ACHN (cell line): ENCODE measurements around the gene ACAN.
A peak's percentile ranks its signal among the peaks of the same experiment; 100 is the strongest.

Source experiments
- DNase-seq: peaks from one replicate; pipeline ENCODE4 v3.0.0-alpha.2; 2015
- in situ Hi-C: cut with HindIII; loops from 2 replicates; pipeline ENCODE4 v1.10.0; 2017; ENCODE audit warnings: low sequenced_read_pairs, low pct_ligation_motif_present, low pct_unique_long_range_greater_than_20kb

The ACAN gene

GRCh38 chr15:88797663-88798339 lies 5.4 kb upstream of the ACAN start:
- in situ Hi-C loops, result no loop called here

GRCh38 chr15:88799341-88799740 lies 3.9 kb upstream of the ACAN start:
- in situ Hi-C loops, result no loop called here
- DNase-seq, result no peak

More at GRCh38 chr15:88797663-88798339, 5.4 kb upstream of the ACAN start:
- DNase-seq, result no peak

DNA sequence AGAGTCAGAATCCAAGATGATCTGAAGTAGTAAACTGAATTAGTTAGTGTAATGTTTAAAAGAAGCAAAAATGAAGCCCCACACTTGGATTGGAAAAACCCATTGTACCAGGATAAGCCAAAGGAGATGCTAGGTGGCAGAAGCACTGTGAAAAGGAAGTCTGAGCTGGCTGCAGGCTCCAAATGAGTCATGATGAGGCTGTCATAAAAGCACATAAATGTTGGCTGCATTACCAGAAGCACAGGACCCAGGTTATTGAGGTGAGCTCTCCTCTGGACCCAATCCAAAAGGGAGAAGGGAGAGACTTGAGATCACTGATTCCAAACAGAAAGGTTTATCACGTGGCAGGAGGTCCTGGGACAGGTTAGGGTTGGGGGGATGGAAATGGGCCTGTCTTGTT lies 3.2 kb upstream of the ACAN start:
- in situ Hi-C loops, result no loop called here
- peak; percentile 10 for DNase-seq

DNA sequence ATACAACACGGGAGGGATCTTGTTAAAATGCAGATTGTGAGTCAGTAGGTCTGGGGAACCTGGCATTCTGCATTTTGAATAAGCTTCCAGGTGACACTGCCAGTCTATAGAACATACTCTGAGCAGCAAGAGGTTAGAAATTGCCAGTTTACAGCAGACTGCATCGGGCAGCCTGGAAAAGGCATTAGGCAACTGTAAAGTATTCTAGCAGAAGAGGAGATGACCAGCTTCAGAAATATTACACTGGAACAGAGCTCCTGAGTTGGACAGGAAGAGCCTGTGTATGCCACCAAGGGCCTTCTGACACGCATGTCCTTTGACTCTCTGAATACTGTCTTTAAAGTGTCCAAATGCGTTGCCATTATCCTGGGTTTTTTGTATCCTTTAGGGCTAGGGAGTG lies 2.5 kb upstream of the ACAN start:
- DNase-seq, result no peak
- in situ Hi-C loops, result no loop called here

GRCh38 chr15:88802250-88802990 lies 816 bp upstream of the ACAN start:
- in situ Hi-C loops, result no loop called here
- no peak for DNase-seq

DNA sequence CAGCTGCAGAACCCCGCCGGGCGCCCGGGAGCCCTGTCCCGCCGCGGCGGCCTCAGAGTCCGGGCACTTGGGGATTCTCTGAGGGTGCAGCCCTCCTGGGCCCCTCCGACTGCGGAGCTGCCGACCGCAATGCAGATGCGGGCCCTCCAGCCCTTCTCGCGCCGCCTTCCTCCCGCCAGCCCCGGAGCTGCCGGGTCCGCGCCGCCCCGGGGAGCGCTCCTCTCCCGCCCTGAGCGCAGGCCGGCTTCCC lies 320 bp upstream of the ACAN start:
- no peak for DNase-seq
- in situ Hi-C loops, result no loop called here

DNA sequence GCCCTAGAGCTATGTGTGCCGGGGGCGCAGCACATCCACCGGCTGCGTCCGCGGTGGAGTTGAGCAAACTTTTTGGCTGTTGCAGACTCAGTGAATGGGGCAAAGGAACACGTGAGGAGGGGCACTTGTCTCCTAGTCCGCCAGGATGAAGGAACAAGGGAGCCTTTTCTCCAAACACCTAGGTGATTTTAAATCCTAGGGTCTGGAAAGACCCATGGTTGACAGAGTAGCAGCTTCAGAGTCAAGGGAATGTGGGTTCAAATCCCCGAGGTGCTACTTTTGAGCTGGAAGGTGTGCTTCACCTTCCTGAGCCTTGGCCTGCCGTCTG lies 648 bp downstream of the ACAN start:
- no peak for DNase-seq
- in situ Hi-C loops, result no loop called here

DNA sequence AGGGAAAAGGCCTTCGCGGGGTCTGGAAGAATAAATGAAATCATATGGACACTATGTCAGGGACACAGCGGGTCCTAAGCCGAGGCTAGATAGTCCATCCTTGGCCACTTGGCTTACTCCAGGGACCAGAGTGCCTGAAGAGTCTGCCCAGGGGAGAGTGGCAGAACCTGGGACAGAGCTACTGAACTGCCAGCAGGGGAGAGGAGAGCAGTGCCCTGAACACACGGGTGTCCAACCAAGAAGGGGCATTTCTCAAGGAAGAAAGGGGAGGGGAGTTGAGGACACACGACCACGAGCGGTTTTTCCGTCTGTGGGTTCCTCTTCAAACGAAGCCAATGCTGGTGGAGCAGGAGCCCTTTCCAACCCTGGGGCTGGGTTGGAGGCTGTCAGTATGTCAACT lies 1.0 kb downstream of the ACAN start:
- no peak for DNase-seq
- in situ Hi-C loops, result no loop called here

DNA sequence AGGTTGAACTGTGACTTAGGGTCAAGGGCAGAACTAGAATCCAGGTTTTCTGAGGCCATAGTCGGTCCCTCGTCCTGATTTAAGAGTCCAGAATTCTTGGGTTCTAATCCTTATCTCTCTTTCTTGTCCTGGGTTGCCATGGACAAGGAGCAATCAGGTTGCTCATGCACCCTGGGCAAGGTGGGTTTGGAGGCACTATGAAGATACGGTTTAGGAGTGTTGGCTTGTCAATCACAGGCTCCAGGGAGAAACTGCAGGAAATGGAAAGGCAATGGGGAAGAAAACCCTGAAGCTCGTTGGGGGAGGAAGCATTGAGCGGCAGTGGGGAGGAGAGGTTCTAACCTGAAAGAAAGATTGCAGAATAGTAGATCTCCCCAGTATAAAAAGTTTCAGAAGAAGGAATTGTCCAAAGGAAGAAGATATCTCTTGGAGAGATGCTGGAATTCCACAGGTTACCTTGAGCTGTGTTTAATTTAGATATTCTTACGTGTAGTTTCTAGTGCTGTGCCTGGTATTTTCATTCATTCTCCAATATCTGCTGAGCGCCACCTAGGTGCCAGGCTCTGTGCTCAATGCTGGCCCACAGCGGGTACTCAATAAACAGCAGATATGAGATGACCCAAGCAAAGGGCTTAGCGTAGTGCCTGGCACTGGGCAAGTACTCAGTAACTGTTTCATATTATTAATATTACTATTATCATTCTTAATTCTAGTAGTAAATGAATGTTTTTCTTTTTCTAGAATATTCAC lies 2.0 kb downstream of the ACAN start:
- in situ Hi-C loops, result no loop called here

DNA sequence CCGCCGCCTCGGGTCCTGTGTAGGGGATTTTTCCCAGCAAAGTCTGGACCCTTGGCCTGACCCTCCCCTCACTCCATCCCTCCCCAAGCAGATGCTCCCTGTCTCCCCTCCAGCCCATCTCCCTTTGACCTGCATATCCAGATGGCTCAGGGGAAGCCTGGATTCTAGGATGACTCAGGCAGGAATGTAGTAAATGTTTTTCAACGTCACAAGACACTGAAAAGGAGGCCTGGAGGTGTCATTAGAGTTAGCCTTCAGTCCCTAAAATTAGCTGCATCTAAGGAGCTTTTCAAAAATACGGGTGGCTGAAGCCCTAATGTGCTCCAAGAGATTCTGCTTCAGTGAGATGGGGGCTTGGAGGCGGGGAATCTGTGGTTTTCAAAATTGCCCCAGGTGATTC lies 7.2 kb downstream of the ACAN start:
- in situ Hi-C loops, result no loop called here
- peak; percentile 36 for DNase-seq

More for the DNA sequence above, 2.0 kb downstream of the ACAN start:
- DNase-seq, result no peak

DNA sequence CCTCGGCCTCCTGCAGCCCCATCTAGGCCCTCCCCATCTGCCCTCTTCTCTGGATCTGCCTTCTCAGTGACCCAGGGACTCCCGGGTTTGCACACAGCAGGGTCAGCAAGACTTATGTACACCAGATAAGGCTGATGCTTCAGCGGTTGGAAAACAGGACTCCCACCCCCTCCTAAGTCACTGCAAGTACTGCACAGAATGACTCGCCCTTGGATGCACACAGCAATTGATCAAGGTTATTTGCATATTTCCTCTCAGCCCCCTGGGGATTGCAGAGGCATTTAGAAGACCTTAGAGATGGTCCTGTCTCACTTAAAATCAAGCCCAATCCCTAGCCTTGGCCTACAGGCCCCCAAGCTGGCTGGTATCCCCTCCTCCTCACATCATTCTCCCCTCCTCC lies 8.9 kb downstream of the ACAN start:
- in situ Hi-C loops, result no loop called here
- no peak for DNase-seq

- no peak for DNase-seq
- in situ Hi-C loops, result no loop called here
These were observed 10.7 kb downstream of the ACAN start for GRCh38 chr15:88813960-88814359.

- in situ Hi-C loops, result no loop called here
- no peak for DNase-seq
These were observed 11.2 kb downstream of the ACAN start for GRCh38 chr15:88814393-88814792.

- in situ Hi-C loops, result no loop called here
- no peak for DNase-seq
These were observed 15.7 kb downstream of the ACAN start for GRCh38 chr15:88818920-88819319.

- no peak for DNase-seq
- in situ Hi-C loops, result no loop called here
These were observed 18.8 kb downstream of the ACAN start for GRCh38 chr15:88821993-88822392.

DNA sequence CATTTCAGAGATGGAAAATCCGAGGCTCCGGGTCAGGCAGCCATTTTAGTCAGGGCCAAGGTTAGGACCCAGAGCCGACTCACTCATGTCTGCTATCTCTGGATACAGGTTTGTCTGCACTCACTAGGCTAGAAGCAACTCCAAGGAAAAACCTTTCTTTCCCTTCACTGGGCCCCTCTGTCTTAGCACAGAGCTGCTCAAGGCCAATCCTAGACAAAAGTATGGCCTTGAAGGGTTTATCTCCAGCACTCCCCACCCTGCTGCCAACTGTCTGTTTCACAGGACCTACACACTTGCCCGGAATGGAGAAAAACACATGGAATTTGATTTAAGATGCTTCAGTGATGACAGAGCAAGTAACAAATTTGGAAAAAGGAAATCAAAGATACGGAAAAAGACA lies 25.6 kb downstream of the ACAN start:
- DNase-seq, result no peak
- in situ Hi-C loops, result no loop called here

- in situ Hi-C loops, result no loop called here
- no peak for DNase-seq
These were observed 26.8 kb downstream of the ACAN start for GRCh38 chr15:88830016-88830415.

DNA sequence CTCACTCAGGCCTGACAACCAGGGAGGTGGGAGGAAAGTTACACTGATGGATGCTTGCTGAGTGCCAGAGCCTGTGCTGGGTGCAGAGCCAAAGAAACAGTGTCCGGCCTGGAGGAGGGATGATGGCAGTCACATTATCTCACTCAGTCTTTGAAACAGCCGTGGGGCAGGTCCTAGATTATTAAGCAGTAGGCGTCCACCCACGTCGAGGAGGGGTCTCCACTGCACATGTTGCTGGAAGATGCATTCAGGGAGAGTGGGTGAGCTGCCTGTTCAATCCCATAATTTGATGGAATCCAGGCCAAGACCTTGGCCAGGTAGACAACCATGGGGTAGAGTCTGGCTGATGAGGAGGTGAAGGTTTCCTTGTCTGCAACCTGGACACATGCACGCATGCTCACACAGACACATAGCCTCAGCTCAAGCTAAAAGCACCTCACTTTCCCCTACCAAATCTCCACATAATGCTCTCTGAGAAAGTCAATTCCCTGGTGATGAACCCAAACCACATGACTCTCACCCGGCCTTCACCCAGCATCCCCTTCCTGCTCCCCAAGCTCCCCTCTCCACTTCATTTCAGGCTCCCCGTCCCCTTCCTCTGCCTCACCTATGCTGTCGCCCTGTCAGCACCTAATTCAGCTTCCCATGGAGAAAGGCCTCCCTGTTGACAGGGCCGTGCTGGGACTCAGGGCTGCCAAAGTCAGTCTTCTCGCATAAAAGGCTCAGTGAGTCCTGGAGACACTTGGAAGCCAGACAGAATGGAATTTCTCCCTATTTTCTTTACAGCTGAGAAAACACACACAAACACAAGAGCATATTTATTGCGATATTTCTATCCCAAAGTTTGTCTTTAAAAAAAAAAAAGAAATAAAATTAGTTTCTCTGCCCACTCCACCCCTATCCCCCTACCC lies 29.8 kb downstream of the ACAN start:
- DNase-seq, result no peak
- in situ Hi-C loops, result no loop called here

GRCh38 chr15:88833731-88834100 lies 30.5 kb downstream of the ACAN start:
- no peak for DNase-seq
- in situ Hi-C loops, result no loop called here
